Measurements from ENCODE around the gene SS18L1. TPM values are rescaled to one million over a fixed set of nuclear protein-coding genes. Genes with fewer than 3 reads are reported as not detected.

SS18L1 gene
- total and polyA plus RNA-seq, 2 experiments from 2014 or later = 6.5 to 32.6 TPM

- H3K79me2 ChIP-seq (replicated peaks; ENCODE audit: insufficient read depth) = peaks cover 34% of the 10 kb centered on the region
Observed at GRCh38 chr20:62160253-62160652, 16.7 kb downstream of the SS18L1 start.

More at GRCh38 chr20:62160253-62160652, 16.7 kb downstream of the SS18L1 start:
- Histone ChIP-seq H3K4me2 (no peak overlapping the region), H3K9me2 (ENCODE audit: insufficient read depth) (no peaks in the 10 kb centered on the region), H3K36me3 (ENCODE audit: insufficient read depth) (peaks cover 16% of the 10 kb centered on the region; the same call in 1 of the 2 replicates), H3K27me3 (ENCODE audit: insufficient read depth) (no peaks in the 10 kb centered on the region), H2AFZ (no peak overlapping the region), H3K4me3 (no peak overlapping the region), H3F3A (replicated peaks; ENCODE audit: low read depth) (peaks cover 4% of the 10 kb centered on the region; the same call in 1 of the 2 replicates), H4K20me1 (replicated peaks; ENCODE audit: insufficient read depth) (peaks cover 11% of the 10 kb centered on the region; the same call in 1 of the 2 replicates), H3K4me1 (ENCODE audit: insufficient read depth) (peaks cover 14% of the 10 kb centered on the region), H3K27ac (ENCODE audit: low read depth) (no peak overlapping the region)
- Mint-ChIP-seq H3K9me3 (no peaks in the 10 kb centered on the region), H3K4me1 (peaks cover 12% of the 10 kb centered on the region), H3K27me3 (ENCODE audit: insufficient read depth, low read depth, poor library complexity) (peaks cover 2% of the 10 kb centered on the region), H3K36me3 (ENCODE audit: low read depth) (peaks cover 42% of the 10 kb centered on the region), H3K27ac (no peak overlapping the region), H3K4me3 (no peak overlapping the region)
- no peak for ATAC-seq
- no peak for TF ChIP-seq EZH2 (IDR thresholded peaks at IDR 0.05; ENCODE audit: low read depth, unreplicated experiment)
- TF ChIP-seq ZNF331 (CRISPR knock-in tag; IDR thresholded peaks at IDR 0.05; ENCODE audit: low read depth) = no peak
- no peak for TF ChIP-seq CTCF (conservative IDR thresholded peaks at IDR 0.05; ENCODE audit: low read depth in 2 of 2)
- no peak for TF ChIP-seq STAT1 (IDR thresholded peaks at IDR 0.05; ENCODE audit: unreplicated experiment)
- TF ChIP-seq CREB1 (CRISPR knock-in tag; IDR thresholded peaks at IDR 0.05; ENCODE audit: low read depth) = no peak
- no peak for TF ChIP-seq ETS1 (IDR thresholded peaks at IDR 0.05)
- no peak for TF ChIP-seq NANOG (IDR thresholded peaks at IDR 0.05; ENCODE audit: borderline replicate concordance)
- TF ChIP-seq POLR2AphosphoS5 (IDR thresholded peaks at IDR 0.05; ENCODE audit: low read depth) = no peak
- no peak for TF ChIP-seq ZNF114 (CRISPR knock-in tag; IDR thresholded peaks at IDR 0.05)
- no peak for TF ChIP-seq JUNB (IDR thresholded peaks at IDR 0.05; ENCODE audit: unreplicated experiment)
- no peak for TF ChIP-seq REST (IDR thresholded peaks at IDR 0.05; ENCODE audit: unreplicated experiment)
- TF ChIP-seq, protein P1, sequence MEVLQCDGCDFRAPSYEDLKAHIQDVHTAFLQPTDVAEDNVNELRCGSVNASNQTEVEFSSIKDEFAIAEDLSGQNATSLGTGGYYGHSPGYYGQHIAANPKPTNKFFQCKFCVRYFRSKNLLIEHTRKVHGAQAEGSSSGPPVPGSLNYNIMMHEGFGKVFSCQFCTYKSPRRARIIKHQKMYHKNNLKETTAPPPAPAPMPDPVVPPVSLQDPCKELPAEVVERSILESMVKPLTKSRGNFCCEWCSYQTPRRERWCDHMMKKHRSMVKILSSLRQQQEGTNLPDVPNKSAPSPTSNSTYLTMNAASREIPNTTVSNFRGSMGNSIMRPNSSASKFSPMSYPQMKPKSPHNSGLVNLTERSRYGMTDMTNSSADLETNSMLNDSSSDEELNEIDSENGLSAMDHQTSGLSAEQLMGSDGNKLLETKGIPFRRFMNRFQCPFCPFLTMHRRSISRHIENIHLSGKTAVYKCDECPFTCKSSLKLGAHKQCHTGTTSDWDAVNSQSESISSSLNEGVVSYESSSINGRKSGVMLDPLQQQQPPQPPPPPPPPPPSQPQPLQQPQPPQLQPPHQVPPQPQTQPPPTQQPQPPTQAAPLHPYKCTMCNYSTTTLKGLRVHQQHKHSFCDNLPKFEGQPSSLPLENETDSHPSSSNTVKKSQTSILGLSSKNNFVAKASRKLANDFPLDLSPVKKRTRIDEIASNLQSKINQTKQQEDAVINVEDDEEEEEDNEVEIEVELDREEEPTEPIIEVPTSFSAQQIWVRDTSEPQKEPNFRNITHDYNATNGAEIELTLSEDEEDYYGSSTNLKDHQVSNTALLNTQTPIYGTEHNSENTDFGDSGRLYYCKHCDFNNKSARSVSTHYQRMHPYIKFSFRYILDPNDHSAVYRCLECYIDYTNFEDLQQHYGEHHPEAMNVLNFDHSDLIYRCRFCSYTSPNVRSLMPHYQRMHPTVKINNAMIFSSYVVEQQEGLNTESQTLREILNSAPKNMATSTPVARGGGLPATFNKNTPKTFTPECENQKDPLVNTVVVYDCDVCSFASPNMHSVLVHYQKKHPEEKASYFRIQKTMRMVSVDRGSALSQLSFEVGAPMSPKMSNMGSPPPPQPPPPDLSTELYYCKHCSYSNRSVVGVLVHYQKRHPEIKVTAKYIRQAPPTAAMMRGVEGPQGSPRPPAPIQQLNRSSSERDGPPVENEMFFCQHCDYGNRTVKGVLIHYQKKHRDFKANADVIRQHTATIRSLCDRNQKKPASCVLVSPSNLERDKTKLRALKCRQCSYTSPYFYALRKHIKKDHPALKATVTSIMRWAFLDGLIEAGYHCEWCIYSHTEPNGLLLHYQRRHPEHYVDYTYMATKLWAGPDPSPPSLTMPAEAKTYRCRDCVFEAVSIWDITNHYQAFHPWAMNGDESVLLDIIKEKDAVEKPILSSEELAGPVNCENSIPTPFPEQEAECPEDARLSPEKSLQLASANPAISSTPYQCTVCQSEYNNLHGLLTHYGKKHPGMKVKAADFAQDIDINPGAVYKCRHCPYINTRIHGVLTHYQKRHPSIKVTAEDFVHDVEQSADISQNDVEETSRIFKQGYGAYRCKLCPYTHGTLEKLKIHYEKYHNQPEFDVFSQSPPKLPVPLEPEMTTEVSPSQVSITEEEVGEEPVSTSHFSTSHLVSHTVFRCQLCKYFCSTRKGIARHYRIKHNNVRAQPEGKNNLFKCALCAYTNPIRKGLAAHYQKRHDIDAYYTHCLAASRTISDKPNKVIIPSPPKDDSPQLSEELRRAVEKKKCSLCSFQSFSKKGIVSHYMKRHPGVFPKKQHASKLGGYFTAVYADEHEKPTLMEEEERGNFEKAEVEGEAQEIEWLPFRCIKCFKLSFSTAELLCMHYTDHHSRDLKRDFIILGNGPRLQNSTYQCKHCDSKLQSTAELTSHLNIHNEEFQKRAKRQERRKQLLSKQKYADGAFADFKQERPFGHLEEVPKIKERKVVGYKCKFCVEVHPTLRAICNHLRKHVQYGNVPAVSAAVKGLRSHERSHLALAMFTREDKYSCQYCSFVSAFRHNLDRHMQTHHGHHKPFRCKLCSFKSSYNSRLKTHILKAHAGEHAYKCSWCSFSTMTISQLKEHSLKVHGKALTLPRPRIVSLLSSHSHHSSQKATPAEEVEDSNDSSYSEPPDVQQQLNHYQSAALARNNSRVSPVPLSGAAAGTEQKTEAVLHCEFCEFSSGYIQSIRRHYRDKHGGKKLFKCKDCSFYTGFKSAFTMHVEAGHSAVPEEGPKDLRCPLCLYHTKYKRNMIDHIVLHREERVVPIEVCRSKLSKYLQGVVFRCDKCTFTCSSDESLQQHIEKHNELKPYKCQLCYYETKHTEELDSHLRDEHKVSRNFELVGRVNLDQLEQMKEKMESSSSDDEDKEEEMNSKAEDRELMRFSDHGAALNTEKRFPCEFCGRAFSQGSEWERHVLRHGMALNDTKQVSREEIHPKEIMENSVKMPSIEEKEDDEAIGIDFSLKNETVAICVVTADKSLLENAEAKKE (CRISPR knock-in tag; IDR thresholded peaks at IDR 0.05) = no peak
- no peak for TF ChIP-seq EZH2phosphoT487 (IDR thresholded peaks at IDR 0.05; ENCODE audit: unreplicated experiment)
- DNase-seq (ENCODE audit: low spot score) = no peak
